Ecto neural progenitor cell (in vitro differentiated cells): ENCODE data around the gene MSL1.
"Not testable (repeated sequence)": the region's sequence is repeated elsewhere in the genome, so short reads cannot be mapped to it uniquely, and the experiment has no call there.

ENCODE experiments used
- DNase-seq: peaks from one replicate; pipeline ENCODE4 v3.0.0-alpha.2; 2018; ENCODE audit warnings: low spot score

MSL1 gene

DNA sequence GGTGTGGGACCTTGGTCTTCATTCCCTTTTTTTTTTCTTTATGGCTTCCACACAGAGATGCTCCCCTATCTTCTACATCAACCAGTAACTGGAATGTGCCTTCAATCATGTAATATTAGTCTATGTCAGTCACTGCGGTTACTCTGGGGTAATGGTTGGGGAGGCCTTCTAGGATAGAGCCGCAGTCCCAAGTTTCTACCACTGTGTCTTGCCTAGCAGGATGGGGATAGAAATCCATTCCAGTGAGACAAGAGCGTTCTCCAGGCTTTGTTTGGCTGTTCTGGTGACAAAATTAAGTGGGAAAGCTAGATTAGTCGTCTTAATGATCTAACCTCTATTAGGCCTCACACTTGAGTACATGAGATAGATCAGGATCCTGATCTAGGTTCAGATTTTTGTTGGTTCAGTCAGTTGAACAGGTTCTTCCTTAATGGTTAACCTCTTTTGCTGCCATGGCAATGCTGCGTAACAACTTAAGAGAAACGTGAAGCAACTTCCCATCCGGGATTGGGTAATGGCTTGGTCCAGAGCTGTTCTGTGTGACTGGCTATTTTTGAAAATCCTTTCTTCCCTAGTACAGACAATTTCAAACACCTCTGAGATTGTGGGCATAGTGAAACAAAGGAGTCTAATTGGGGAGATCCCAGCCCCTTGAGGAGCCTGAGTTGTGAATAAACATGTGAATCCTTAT lies 8.7 kb downstream of the MSL1 start:
- no peak for DNase-seq

DNA sequence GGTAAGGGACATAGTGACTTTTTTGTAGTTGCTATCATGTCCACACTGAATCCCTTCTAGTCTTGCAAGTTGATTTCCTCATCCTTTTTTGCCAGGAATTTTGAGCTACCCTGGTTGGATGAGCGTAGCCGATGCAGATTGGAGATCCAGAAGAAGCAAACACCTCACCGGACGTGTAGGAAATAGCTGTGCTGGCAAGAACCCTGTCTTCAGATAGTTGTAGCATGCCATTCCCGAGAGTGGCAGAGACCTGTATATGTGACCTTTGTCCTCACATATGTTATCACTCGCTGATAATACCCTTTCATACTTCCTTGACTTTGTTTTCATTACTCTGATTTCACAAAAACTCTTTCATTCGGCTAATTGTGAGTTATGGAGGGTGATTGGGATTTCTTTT lies 12.4 kb downstream of the MSL1 start:
- no peak for DNase-seq

DNA sequence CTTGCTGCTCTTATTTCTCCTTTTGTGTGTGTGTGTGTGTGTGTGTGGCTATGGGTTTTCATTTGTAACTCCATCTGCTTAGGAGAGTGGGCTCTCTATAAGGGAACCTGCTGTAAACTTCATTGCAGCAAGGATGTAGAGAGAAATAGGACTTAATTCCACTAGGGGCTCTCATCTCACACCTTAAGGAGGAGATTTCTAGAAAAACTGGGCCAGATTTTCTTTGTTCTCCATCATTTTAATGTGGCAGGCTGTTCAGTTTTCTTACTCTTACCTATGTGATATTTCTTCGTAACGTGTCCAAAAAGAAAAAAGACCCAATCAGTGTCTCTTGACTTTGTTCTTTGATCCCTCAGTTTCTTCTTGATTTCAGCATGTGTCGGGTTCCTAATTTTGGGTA lies 14.0 kb downstream of the MSL1 start:
- DNase-seq: no peak

DNA sequence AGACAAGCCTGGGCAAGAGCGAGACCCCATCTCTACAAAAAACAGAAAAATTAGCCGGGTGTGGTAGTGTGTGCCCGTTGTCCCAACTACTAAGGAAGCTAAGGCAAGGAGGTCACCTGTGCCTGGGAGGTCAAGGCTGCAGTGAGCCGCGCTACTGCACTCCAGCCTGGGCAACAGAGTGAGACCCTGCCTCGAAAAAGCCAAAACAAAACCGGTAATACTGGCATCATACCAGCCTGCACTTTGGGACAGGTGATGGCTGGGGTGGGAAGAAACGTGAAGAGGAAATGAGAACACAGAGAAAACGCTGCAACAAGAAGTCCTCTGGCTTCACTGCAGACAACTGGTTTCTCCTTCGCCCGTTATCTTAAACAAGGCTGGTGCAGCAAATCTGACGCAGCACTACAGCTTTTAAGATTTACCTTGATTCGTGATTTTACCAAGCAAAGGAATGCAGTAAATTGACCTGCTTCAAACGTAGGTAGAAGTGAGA lies 17.8 kb downstream of the MSL1 start:
- peak; percentile 60 for DNase-seq

DNA sequence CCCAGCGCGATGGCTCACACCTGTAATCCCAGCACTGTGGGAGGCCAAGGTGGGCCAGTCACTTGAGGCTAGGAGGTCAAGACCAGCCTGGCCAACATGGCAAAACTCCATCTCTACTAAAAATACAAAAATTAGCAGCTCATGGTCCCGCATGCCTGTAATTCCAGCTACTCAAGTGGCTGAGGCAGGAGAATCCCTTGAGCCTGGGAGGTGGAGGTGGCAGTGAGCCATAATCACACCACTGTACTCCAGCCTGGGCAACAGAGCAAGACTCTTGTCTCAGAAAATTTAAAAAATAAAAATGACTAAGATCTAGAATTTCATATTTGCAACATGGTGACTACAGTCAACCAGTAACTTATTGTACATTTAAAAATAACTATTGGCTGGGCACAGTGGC lies 21.4 kb downstream of the MSL1 start:
- not testable (repeated sequence) for DNase-seq

DNA sequence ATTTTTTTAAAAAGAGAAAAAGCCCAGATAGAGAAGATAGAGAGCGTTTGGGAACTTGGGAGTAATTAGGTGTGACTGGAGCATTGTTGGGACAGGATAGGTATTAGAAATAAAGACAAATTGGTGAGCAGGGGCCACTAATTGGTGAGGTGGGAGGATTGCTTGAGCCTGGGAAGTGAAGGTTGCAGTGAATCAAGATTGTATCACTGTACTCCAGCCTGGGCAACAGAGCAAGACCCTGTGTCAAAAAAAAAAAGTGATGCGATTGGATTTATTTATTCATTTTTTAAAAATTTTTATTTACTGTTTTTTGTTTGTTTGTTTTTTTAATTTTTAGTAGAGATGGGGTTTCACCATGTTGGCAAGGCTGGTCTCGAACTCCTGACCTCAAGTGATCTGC lies 23.7 kb downstream of the MSL1 start:
- DNase-seq: no peak

DNA sequence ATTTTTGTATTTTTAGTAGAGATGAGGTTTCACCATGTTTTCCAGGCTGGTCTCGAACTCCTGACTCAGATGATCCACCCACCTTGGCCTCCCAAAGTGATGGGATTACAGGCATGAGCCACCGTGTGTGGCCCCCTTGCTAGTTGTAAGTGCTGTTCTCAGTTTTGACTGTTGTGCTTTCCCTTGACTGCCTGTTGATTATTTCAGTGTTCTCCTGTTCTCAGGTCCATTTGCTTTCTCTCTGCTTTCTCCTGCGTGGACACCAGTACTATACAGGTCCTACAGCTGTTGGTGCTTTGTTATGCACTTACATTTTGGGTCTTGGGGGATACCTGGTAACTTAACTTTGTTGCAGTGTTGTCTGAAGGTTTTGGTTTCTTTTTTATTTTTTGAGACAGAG lies 26.8 kb downstream of the MSL1 start:
- no peak for DNase-seq

DNA sequence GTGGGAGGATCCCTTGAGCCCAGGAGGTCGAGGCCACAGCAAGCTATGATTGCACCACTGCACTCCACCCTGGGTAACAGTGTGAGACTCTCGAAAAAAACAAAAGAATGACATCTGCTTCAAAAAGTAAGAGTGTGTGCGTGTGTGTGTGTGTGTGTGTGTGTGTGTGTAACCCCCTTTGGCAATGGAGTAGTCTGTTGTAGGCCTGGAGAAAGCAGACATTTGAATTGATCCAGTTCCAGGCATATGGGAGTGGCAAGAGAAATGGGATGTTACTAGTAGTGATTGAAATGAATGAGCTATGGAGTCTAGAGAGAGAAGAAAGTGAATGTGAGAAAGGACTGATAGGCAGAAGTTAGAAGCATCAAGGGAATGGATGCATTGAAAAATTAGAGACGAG lies 28.5 kb downstream of the MSL1 start:
- DNase-seq: no peak

DNA sequence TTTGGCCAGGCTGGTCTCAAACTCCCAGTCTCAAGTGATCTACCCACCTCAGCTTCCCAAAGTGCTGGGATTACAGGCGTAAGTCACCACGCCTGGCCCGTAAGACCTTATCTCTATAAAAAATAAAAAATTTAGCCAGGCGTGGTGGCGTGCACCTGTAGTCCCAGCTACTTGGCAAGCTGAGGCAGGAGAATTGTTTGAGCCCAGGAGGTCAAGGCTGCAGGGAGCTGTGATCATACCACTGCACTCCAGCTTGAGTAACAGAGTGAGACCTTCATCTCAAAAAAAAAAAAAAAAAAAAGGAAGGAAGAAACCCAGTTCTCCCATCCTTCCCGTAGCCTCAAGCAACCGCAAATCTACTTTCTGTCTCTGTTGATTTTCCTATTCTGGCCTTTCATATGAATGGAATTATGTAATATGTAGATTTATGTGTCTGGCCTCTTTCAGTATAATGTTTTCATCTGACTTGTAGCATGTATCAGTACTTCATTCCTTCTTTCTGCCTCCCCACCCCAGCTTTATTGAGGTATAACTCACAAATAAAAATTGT lies 29.7 kb downstream of the MSL1 start:
- DNase-seq: no peak

DNA sequence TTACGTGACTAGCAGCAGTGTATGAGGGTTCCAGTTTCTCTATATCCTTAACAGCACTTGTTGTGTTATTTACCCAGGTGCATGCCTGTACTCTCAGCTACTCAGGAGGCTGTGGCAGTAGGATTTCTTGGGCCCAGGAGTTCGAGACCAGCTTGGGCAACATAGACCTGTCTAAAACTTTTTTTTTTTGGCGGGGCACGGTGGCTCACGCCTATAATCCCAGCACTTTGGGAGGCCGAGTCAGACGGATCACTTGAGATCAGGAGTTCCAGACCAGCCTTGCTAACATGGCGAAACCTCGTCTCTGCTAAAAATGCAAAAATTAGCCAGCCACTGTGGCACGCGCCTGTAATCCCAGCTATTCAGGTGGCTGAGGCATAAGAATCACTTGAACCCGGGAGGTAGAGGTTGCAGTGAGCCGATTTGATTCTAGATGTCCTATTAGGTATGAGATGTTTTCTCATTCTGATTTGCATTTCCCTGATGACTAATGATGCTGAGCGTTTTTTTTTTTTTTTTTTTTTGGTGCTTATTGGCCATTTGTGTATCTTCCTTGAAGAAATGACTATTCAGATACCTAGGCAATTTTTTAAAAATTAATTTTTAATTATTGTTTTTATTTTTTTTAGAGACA lies 31.9 kb downstream of the MSL1 start:
- DNase-seq: no peak

DNA sequence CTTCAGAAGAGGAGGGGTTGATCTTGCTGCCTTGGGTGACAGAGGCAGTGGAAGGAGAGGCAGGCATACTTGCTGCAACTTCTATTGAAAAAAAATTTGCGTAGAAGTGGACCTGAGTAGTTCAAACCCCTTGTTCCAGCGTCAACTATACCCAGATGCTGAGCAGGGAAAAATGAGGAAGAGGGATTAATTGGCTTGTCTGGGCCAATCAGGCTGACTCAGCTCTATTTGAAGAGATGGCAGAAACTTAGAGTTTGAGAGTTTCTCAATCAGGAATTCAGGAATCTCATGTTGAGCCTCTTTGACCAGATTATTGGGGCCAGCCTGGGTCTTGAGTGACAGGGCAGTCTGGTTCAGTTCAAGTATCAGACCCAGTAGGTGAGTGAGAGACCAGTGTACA lies 36.2 kb downstream of the MSL1 start:
- no peak for DNase-seq

DNA sequence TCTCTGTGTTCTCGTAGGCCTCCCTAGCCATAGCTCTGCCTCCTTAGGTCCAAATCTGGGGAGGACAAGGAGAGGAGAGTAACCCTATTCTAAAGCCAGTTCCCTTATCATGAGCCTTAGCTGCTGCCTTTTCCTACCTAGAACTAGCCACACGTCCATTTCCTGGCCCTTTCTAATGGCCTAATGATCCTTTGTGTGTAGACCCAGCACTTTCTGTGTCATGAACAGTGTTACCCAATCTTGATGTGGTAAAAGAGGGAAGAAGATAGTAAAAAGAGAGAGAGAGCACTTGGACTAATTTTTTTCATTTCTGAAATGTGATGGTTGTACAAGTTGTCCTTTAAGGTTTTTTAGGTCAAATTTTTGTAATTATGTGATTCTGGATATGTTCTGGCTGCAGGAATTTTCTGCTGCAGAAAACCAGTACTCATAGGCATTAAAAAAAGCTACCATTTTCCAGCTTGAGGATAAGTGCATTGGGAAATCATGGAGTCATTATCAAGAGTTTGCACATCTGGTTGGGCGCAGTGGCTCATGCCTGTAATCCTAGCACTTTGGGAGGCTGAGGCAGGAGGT lies 36.8 kb downstream of the MSL1 start:
- DNase-seq: no peak

DNA sequence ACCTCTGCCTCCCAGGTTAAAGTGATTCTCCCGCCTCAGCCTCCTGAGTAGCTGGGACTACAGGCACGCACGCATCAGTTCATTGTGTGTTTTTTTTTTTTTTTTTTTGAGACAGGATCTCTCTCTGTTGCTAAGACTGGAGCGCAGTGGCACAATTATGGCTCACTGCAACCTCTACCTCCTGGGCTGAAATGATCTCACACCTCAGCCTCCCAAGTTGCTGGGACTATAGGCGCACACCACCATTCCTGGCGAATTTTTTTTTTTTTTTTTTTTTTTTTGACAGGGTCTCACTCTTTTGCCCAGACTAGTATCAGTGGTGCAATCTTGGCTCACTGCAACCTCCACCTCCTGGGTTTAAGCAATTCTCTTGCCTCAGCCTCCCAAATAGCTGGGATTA lies 37.7 kb downstream of the MSL1 start:
- DNase-seq: no peak

DNA sequence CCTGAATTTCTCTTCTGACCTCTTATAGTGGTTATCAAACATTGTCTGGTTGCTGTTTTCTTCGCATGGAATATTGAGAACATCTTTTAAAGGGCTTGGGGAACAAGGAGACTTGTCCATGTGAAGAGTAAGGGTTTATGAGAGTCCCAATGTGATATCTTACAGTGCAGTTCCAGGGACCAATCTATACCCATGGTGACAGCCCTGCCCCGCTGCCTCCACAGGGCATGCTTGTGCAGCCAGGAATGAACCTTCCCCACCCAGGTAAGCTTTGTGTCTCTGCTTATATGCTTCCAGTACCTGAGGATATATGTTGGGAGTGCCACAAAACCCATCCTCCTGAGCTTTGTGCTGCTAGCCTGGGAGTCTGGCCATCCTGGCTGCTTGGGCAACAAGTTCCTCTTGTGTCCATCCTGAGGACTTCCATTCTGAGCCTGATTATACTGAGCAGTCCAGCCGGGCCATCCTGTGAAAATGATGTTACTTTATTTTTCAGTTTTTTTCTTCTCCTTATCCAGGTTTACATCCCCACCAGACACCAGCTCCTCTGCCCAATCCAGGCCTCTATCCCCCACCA lies 46.0 kb downstream of the MSL1 start:
- no peak for DNase-seq

DNA sequence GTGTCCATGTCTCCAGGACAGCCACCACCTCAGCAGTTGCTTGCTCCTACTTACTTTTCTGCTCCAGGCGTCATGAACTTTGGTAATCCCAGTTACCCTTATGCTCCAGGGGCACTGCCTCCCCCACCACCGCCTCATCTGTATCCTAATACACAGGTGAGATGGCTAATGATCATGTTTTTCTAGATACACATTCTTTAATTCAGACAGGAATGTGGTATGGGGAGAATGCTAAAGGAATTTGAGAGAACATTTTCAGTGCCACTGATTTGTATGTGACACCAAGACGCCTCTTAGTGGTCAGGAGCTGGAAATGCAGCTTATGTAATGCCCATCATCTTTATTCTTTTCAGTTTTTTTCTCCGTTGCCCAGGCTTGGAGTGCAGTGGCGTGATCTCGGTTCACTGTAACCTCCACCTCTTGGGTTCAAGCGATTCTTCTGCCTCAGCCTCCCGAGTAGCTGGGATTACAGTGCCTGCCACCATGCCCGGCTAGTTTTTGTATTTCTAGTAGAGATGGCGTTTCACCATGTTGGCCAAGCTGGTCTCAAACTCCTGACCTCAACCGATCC lies 46.6 kb downstream of the MSL1 start:
- no peak for DNase-seq

DNA sequence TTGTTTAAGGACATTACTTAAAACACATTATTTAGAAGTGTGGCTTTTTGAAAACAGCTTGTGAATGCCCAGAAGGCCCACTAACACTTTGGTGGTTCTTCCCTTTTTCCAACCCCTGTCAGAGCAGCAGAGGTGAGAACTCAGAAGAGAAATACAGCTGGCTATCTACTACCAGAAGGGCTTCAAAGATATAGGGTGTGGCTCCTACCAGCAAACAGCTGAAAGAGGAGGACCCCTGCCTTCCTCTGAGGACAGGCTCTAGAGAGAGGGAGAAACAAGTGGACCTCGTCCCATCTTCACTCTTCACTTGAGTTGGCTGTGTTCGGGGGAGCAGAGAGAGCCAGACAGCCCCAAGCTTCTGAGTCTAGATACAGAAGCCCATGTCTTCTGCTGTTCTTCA lies 48.6 kb downstream of the MSL1 start:
- DNase-seq: no peak

DNA sequence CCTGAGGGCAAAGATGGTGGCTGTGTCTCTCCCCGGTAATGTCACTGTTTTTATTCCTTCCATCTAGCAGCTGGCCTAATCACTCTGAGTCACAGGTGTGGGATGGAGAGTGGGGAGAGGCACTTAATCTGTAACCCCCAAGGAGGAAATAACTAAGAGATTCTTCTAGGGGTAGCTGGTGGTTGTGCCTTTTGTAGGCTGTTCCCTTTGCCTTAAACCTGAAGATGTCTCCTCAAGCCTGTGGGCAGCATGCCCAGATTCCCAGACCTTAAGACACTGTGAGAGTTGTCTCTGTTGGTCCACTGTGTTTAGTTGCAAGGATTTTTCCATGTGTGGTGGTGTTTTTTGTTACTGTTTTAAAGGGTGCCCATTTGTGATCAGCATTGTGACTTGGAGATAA lies 50.0 kb downstream of the MSL1 start:
- no peak for DNase-seq

DNA sequence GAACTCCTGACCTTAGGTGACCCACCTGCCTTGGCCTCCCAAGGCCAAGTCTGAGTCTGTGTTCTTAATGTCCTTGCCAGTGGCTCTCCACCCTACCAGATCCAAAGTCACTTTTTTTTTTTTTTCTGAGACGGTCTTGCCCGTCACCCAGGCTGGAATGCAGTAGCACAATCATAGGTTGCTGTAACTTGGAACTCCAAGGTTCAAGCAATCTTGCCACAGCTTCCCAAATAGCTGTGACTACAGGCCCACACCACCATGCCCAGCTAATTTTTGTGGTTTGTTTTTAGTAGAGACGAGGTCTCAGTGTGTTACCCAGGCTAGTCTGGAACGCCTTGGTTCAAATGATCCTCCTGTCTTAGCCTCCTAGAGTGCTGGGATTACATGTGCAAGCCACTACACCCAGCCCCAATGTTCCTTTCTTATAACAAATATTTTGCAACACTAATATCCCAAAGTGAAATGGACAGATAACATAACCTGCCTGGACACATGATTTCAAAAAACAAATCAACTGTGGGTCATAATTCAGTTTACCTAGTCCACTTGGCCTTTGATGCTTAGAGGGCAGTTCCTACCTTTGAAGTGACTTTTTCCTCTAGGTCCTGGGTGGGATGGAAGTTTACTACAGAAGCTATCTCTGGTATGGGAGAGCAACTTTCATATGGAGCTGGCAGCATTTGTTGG lies 51.5 kb downstream of the MSL1 start:
- no peak for DNase-seq

DNA sequence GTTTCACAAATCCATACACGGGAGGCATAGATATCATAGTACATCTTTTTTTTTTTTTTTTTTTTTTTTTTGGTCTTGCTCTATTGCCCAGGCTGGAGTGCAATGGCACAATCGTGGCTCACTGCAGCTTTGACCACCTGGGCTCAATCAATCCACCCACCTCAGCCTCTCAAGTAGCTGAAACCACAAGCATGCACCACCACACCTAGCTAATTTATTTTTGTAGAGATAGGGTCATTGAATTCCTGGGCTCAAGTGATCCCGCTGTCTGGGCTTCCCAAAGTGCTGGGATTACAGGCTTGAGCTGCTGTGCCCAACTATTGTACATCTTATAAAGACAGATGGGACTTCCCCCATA lies 52.0 kb downstream of the MSL1 start:
- no peak for DNase-seq

DNA sequence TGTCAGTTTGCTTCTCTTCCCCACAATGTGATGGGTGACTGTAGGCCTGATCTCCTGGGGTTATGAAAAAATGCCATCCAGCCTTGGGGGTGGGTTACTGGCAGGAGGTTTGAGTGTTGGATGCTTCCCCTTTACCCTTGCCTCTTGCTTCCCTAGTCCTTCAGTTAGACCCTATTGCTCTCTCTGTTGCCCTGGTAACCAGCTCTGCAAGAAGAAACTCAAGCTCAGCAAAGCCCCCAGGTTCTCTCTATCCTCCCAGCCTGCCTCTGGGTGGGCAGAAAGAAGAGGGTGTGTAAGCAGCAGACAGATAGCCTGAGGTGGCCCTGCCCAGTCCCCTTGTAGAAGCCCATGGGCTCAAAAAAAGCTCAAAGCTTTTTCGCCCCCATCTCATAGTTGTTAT lies 52.7 kb downstream of the MSL1 start:
- DNase-seq: no peak

DNA sequence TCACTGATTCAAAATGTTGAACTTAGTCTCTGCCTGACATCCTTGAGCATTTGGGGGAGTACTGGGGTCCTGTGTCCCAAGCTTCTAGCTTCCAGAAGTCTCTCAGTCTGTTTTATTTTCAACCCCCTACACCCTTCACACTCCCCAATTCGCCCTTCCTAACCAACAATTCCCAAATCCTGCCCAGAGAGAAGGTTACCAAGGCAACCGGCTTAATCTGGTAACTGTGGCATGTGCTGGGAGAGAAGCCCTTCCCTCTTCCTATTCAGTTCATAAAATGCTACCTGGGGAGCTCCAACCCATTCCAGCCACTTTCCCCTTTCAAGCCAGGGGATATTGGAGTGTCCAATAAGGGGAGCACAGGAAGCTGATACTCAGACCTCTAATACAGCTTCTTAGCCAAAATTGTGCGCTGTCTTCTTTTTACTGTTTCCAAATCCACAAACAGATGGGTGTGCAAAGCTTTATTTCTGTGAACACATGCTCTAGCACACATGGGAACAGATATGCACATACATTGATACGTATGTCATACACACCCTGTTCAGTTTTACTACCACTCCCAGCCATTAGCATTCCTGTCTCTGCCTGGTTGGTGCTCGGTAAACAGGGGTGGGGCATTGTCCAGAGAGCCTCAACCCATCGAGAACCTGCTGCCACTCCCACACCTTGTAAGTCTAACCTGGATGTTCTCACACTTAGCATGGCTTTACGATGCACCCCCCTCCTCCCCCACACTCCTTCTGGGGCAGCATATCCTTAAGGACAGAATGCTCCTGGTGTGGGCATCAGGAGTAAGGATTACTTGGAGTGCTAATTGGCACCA lies 54.4 kb downstream of the MSL1 start:
- DNase-seq: no peak
